Karpas-422 (cell line): ENCODE results near the gene RPL22. TPM values are rescaled to one million over a fixed set of nuclear protein-coding genes. Genes with fewer than 3 reads are reported as not detected.

Experiments
- DNase-seq: peaks from one replicate; pipeline ENCODE4 v3.0.0-alpha.2; 2015
- H2AFZ ChIP-seq: fragments of 200-600 bp; sonication (generic); 2 replicates; pipeline ENCODE4 v1.6.1; 2014; ENCODE audit warnings: antibody characterized with exemption, low read length, mixed read lengths
- H3K27ac ChIP-seq: fragments of 200-600 bp; sonication (generic); 2 replicates; pipeline ENCODE4 v1.5.1; 2014; ENCODE audit warnings: mild to moderate bottlenecking, low read length, moderate library complexity
- H3K27me3 ChIP-seq: fragments of 200-600 bp; sonication (generic); 2 replicates; pipeline ENCODE4 v1.6.1; 2014; ENCODE audit warnings: low read length, mixed read lengths
- H3K36me3 ChIP-seq: fragments of 200-600 bp; sonication (generic); 2 replicates; pipeline ENCODE4 v1.6.1; 2014; ENCODE audit warnings: low read length, mixed read lengths; ENCODE audit not compliant: insufficient read depth
- H3K4me1 ChIP-seq: fragments of 200-600 bp; sonication (generic); 2 replicates; pipeline ENCODE4 v1.6.1; 2014; ENCODE audit warnings: mild to moderate bottlenecking, low read length, mixed read lengths
- H3K4me2 ChIP-seq: fragments of 200-600 bp; sonication (generic); 2 replicates; pipeline ENCODE4 v1.6.1; 2014; ENCODE audit warnings: low read length, low read depth, mild to moderate bottlenecking; ENCODE audit not compliant: poor library complexity, severe bottlenecking
- H3K4me3 ChIP-seq: fragments of 200-600 bp; sonication (generic); 2 replicates; pipeline ENCODE4 v1.5.1; 2014; ENCODE audit warnings: mild to moderate bottlenecking, antibody characterized with exemption, low read length, mixed read lengths
- H3K79me2 ChIP-seq: fragments of 200-600 bp; sonication (generic); 2 replicates; pipeline ENCODE4 v1.6.1; 2014; ENCODE audit warnings: mild to moderate bottlenecking, low read length, mixed read lengths
- H3K9ac ChIP-seq: fragments of 200-600 bp; sonication (generic); 2 replicates; pipeline ENCODE4 v1.6.0; 2014; ENCODE audit warnings: low read length
- H3K9me2 ChIP-seq: fragments of 200-600 bp; sonication (generic), shearing (Covaris generic); replicated peaks from 2 replicates; pipeline ENCODE4 v1.6.0; 2014; ENCODE audit warnings: mild to moderate bottlenecking, low read length, moderate library complexity; ENCODE audit not compliant: insufficient read depth
- H3K9me3 ChIP-seq: fragments of 300-700, 200-600 bp; sonication (generic); 2 replicates; pipeline ENCODE4 v1.6.1; 2014; ENCODE audit warnings: low read length, mixed read lengths
- H4K20me1 ChIP-seq: fragments of 200-600 bp; sonication (generic); 2 replicates; pipeline ENCODE4 v1.6.1; 2014; ENCODE audit warnings: mild to moderate bottlenecking, antibody characterized with exemption, low read length, low read depth; ENCODE audit not compliant: insufficient read depth
- total RNA-seq: library from RNA; depleted of rRNA; stranded (reverse); fragments of >200 nt; shearing (Covaris generic); gene quantifications from 2 replicates; pipeline ENCODE4 v1.2.3, GENCODE V29; 2014; ENCODE audit warnings: low replicate concordance

The RPL22 gene
- total RNA-seq, 1 experiment from 2014 or later = 183 TPM

- no peak overlapping the region for H3K9ac ChIP-seq
- no peak overlapping the region for H3K4me3 ChIP-seq
- 0 out of 2 replicates have a peak, but pooled peaks cover 4% of the 10 kb centered on the region for H4K20me1 ChIP-seq
- H3K36me3 ChIP-seq = no peaks in the 10 kb centered on the region
- H2AFZ ChIP-seq = no peak overlapping the region
- H3K27me3 ChIP-seq = no peaks in the 10 kb centered on the region
- DNase-seq = no peak
- H3K4me1 ChIP-seq = no peaks in the 10 kb centered on the region
- H3K9me2 ChIP-seq = no peaks in the 10 kb centered on the region
- H3K9me3 ChIP-seq = no peaks in the 10 kb centered on the region
- H3K4me2 ChIP-seq = no peak overlapping the region
- H3K27ac ChIP-seq = no peak overlapping the region
- H3K79me2 ChIP-seq = no peaks in the 10 kb centered on the region
Observed at GRCh38 chr1:6168947-6169586, 30.3 kb downstream of the RPL22 start.

- Histone ChIP-seq H3K4me3 (no peak overlapping the region), H3K27ac (no peak overlapping the region), H3K9me3 (no peaks in the 10 kb centered on the region), H3K9me2 (no peaks in the 10 kb centered on the region), H4K20me1 (0 out of 2 replicates have a peak, but pooled peaks cover 4% of the 10 kb centered on the region), H3K4me1 (no peaks in the 10 kb centered on the region), H3K79me2 (no peaks in the 10 kb centered on the region), H3K4me2 (no peak overlapping the region), H3K9ac (no peak overlapping the region), H3K36me3 (no peaks in the 10 kb centered on the region), H2AFZ (no peak overlapping the region), H3K27me3 (no peaks in the 10 kb centered on the region)
- no peak for DNase-seq
Observed at GRCh38 chr1:6167391-6168303, 31.7 kb downstream of the RPL22 start.

DNA sequence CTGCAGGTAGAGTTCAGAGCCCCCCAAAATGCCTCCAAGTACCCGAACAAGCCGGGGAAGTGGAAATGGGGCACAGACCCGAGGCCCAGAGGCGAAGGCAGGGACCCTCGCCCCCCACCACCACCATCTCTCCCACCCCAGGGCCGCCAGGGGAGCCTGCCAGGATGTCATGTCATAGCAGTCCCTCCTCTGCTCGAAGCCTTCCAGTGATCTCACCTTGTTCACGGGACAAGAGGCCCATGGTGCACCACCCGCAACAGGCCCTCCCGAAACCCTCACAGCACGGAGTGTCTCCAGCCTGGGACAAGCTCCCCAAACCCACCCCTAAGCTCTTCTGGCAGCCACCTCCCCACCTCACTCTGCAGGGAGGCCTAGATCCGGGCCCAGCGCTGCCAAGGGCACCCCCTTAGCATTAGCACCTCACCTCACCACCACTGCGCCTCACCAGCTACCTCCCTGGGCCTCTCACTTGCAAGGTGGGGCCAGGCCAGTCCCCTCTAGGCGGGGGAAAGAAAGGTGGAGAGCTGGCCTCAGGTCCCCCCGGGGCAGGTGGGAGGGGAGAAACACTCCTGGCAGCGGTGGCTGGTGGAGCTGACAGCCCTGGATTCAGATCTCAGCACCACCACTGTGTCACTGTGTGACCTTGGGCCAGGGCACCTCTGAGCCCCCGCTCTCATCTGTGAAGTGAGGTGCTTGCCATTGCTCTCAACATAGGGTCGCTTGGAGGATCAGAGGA lies 32.6 kb downstream of the RPL22 start:
- Histone ChIP-seq H2AFZ (no peak overlapping the region), H3K9me3 (no peaks in the 10 kb centered on the region), H3K9ac (no peak overlapping the region), H3K4me2 (no peak overlapping the region), H3K27ac (no peak overlapping the region), H3K27me3 (no peaks in the 10 kb centered on the region), H3K9me2 (no peaks in the 10 kb centered on the region), H3K4me3 (no peak overlapping the region), H3K36me3 (no peaks in the 10 kb centered on the region), H3K4me1 (no peaks in the 10 kb centered on the region), H3K79me2 (no peaks in the 10 kb centered on the region), H4K20me1 (0 out of 2 replicates have a peak, but pooled peaks cover 4% of the 10 kb centered on the region)
- DNase-seq = no peak

- DNase-seq = no peak
- no peak overlapping the region for H3K4me3 ChIP-seq
- no peaks in the 10 kb centered on the region for H3K9me2 ChIP-seq
Observed at GRCh38 chr1:6166221-6166620, 33.2 kb downstream of the RPL22 start.

DNA sequence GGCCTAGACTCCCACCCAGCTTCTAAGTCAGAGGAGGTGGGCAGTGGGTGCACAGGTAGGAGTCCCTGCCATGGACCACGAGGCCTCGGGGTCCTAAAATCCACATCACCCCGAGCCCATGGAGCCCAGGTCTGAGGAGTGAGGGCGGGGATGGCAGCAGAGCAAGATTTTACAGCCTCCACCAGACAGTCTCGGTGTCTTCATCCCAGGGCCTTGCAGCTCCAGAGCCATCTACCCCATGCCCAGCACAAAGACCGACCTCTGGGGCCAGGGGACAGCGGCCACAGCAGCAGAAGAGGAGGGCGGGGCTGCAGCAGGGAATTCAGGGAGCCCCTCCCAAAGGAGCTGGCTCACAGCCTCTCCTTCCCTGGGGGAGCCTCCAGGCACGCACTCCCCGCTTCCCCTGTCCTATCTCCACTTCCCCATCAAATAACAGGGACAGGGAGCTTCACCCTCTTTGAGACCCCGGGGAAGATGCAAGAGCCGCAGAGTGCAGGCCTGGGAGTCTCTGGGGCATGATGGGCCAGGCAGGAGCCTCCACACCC lies 33.9 kb downstream of the RPL22 start:
- no peak overlapping the region for H2AFZ ChIP-seq
- H3K27ac ChIP-seq = no peak overlapping the region
- H3K79me2 ChIP-seq = no peaks in the 10 kb centered on the region
- no peaks in the 10 kb centered on the region for H3K36me3 ChIP-seq
- no peak overlapping the region for H3K4me3 ChIP-seq
- no peak overlapping the region for H3K9ac ChIP-seq
- no peaks in the 10 kb centered on the region for H3K9me3 ChIP-seq
- DNase-seq = no peak
- no peaks in the 10 kb centered on the region for H3K9me2 ChIP-seq
- H3K4me1 ChIP-seq = no peaks in the 10 kb centered on the region
- H3K4me2 ChIP-seq = no peak overlapping the region
- H3K27me3 ChIP-seq = no peaks in the 10 kb centered on the region
- 0 out of 2 replicates have a peak, but pooled peaks cover 4% of the 10 kb centered on the region for H4K20me1 ChIP-seq

More at GRCh38 chr1:6166221-6166620, 33.2 kb downstream of the RPL22 start:
- Histone ChIP-seq H3K27me3 (no peaks in the 10 kb centered on the region), H3K36me3 (no peaks in the 10 kb centered on the region), H2AFZ (no peak overlapping the region), H3K9ac (no peak overlapping the region), H3K79me2 (no peaks in the 10 kb centered on the region), H3K4me2 (no peak overlapping the region), H3K4me1 (no peaks in the 10 kb centered on the region), H4K20me1 (0 out of 2 replicates have a peak, but pooled peaks cover 4% of the 10 kb centered on the region), H3K9me3 (no peaks in the 10 kb centered on the region), H3K27ac (no peak overlapping the region)

DNA sequence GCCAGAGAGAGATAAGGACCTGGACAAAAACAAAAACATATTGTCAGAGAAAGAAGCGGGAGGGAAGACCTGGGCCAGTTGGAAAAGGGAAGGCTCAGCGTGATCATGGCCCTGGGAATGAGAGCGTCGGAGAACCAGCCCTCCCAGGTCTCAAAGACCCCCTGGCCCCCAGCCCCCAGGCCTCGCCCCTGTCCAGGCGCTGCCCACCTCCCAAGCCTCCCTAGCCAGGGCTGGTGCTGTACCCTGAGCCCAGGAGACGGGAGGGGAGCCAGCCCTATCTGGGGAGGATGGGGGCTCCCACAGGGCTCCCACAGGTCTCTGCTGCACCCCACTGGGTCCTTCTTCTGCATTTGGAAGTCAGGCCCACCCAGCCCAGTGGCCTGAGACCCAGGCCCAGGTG lies 34.4 kb downstream of the RPL22 start:
- Histone ChIP-seq H3K4me3 (no peak overlapping the region), H4K20me1 (0 out of 2 replicates have a peak, but pooled peaks cover 4% of the 10 kb centered on the region), H3K36me3 (no peaks in the 10 kb centered on the region), H3K79me2 (no peaks in the 10 kb centered on the region), H3K9ac (no peak overlapping the region), H3K9me3 (no peaks in the 10 kb centered on the region), H3K9me2 (no peaks in the 10 kb centered on the region), H3K4me2 (no peak overlapping the region), H3K4me1 (no peaks in the 10 kb centered on the region), H2AFZ (no peak overlapping the region), H3K27me3 (no peaks in the 10 kb centered on the region), H3K27ac (no peak overlapping the region)
- no peak for DNase-seq

DNA sequence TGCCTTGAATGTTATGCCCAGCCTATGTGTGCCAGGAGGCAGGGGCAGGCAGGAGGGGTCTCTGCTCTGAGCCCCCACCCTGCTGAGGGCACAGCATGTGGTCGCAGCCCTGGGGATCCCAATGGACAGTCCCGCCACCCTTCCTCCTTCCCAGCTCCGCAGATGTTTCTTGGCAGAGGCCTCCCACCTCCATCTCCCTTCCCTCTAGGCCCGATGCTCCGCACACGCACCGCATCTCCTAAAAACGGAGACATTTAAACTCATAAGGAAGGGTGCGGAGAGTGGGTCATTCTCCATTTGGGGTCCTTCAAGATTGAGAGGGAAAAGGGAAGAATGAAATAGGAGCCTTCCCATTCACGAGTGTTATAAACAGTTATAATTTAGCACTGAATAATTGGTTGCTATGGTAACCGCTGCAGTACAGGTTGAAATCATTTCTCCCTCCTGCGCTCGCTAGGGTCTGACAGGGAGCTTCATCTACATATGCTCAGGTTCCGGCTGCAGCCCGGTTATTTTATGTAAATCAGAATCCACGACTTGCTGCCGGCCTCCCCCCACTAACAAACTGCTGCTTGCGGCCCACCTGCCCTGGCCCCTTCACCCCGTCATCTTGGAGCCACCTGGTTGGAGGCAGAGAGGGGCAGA lies 35.3 kb downstream of the RPL22 start:
- H2AFZ ChIP-seq = no peak overlapping the region
- H3K27me3 ChIP-seq = no peaks in the 10 kb centered on the region
- H3K27ac ChIP-seq = no peak overlapping the region
- H3K36me3 ChIP-seq = no peaks in the 10 kb centered on the region
- no peaks in the 10 kb centered on the region for H3K9me3 ChIP-seq
- no peaks in the 10 kb centered on the region for H3K79me2 ChIP-seq
- no peaks in the 10 kb centered on the region for H3K4me1 ChIP-seq
- no peak overlapping the region for H3K9ac ChIP-seq
- H3K4me3 ChIP-seq = no peak overlapping the region
- 0 out of 2 replicates have a peak, but pooled peaks cover 4% of the 10 kb centered on the region for H4K20me1 ChIP-seq
- DNase-seq = no peak
- no peak overlapping the region for H3K4me2 ChIP-seq
- no peaks in the 10 kb centered on the region for H3K9me2 ChIP-seq
